Transverse colon (tissue), 4 donors: ENCODE results near the gene BTBD19.
"Not testable (repeated sequence)": the region's sequence is repeated elsewhere in the genome, so short reads cannot be mapped to it uniquely, and the experiment has no call there.

Experiments used
- CTCF ChIP-seq, 5 experiments: fragments of 200-600 bp in 3 of 5; fragments of 450-650 bp in 2 of 5; sonication (generic) in 3 of 5; IDR thresholded peaks; 1 replicate in 2 of 5; 2 replicates in 3 of 5; pipeline ENCODE4 v1.5.1; 2016 to 2017; ENCODE audit warnings: antibody characterized with exemption in 5 of 5, inconsistent platforms in 3 of 5, mild to moderate bottlenecking in 2 of 5, moderate library complexity in 1 of 5
- POLR2AphosphoS5 ChIP-seq, 3 donors: sonication (generic); formaldehyde crosslinking; IDR thresholded peaks; one replicate each; pipeline ENCODE4 v1.6.1; 2016; ENCODE audit warnings: antibody characterized with exemption in 3 of 3

- not testable (repeated sequence) for TF ChIP-seq CTCF, POLR2AphosphoS5 (IDR thresholded peaks at IDR 0.05)
Measured at GRCh38 chr1:44766421-44766820, 41.9 kb upstream of the BTBD19 start.
